ENCODE data around the gene UBR3. TPM values are rescaled to one million over a fixed set of nuclear protein-coding genes. Genes with fewer than 3 reads are reported as not detected.

The UBR3 gene
- total RNA-seq, 1 experiment from 2014 or later = 21.9 TPM

GRCh38 chr2:169834401-169834800 lies 7.1 kb downstream of the UBR3 start:
- H4K20me1 ChIP-seq (ENCODE audit: control insufficient read depth, insufficient read depth, insufficient read length) = no peaks in the 10 kb centered on the region
- Mint-ChIP-seq H3K36me3 (ENCODE audit: insufficient read depth in 1 of 3, low read depth in 3 of 3) (peaks cover 9 to 21% (median 10%) of the 10 kb centered on the region in 3 experiments), H3K9me3 (peaks cover 0 to 4% of the 10 kb centered on the region in 2 experiments; a peak in 2 of 5 replicates), H3K27me3 (ENCODE audit: low read depth) (no peaks in the 10 kb centered on the region; the same call in 1 of the 2 replicates), H3K27ac (no peak overlapping the region), H3K4me3 (no peak overlapping the region), H3K4me1 (peaks cover 0 to 4% of the 10 kb centered on the region in 2 experiments; a peak in 1 of 4 replicates)
- H2AFZ ChIP-seq (ENCODE audit: low read length) = no peak overlapping the region
- no peak overlapping the region for H3K23ac ChIP-seq (ENCODE audit: insufficient read length, low read depth, low read length)
- no peak overlapping the region for H2BK20ac ChIP-seq (ENCODE audit: low read depth, low read length, poor library complexity, severe bottlenecking)
- H3K4me2 ChIP-seq (ENCODE audit: insufficient read depth, insufficient read length, low read length) = no peak overlapping the region
- no peak overlapping the region for H4K91ac ChIP-seq (ENCODE audit: insufficient read length, low read depth, low read length)
- WGBS (ENCODE audit: extremely low coverage, insufficient read length, low lambda C conversion rate) = no CpG with 5 or more reads among the region's 1 CpG
- DNase-seq = no peak
- no peak overlapping the region for H2AK5ac ChIP-seq (ENCODE audit: insufficient read length, low read length)
- H3K79me1 ChIP-seq (ENCODE audit: insufficient read depth, low read depth, low read length, poor library complexity, severe bottlenecking) = peaks cover 8% of the 10 kb centered on the region
- H3K23me2 ChIP-seq (ENCODE audit: insufficient read length, low read depth, low read length, poor library complexity, severe bottlenecking) = no peaks in the 10 kb centered on the region
- peaks cover 6% of the 10 kb centered on the region for H3K79me2 ChIP-seq (ENCODE audit: insufficient read depth, low read length)
- no peak overlapping the region for H3K4ac ChIP-seq (ENCODE audit: low read depth, low read length)
- no peak for TF ChIP-seq CTCF (conservative IDR thresholded peaks at IDR 0.05)
- no peak overlapping the region for H3K14ac ChIP-seq (ENCODE audit: insufficient read depth, low read length)
- no peak overlapping the region for H3T11ph ChIP-seq (ENCODE audit: low read length)
- H3K27ac ChIP-seq (ENCODE audit: insufficient read length, low read depth, low read length) = no peak overlapping the region
- no peak overlapping the region for H2BK15ac ChIP-seq (ENCODE audit: low read depth, low read length)
- H4K5ac ChIP-seq (ENCODE audit: insufficient read length, low read depth, low read length) = no peak overlapping the region
- H2BK120ac ChIP-seq (ENCODE audit: low read depth, low read length, poor library complexity, severe bottlenecking) = no peak overlapping the region
- no peak overlapping the region for H4K8ac ChIP-seq (replicated peaks; ENCODE audit: insufficient read length, low read depth, low read length)
- no peak overlapping the region for H2BK5ac ChIP-seq (ENCODE audit: insufficient read length, low read length)
- H2BK12ac ChIP-seq (ENCODE audit: insufficient read length, low read depth, low read length) = no peak overlapping the region
- no peak overlapping the region for H3K56ac ChIP-seq (ENCODE audit: insufficient read length, low read depth, low read length)
- no peaks in the 10 kb centered on the region for H3K27me3 ChIP-seq (ENCODE audit: insufficient read depth, low read length)
- H3K9me3 ChIP-seq (ENCODE audit: control insufficient read depth, low read depth, low read length) = no peaks in the 10 kb centered on the region
- H3K18ac ChIP-seq (ENCODE audit: insufficient read length, low read depth, low read length) = no peak overlapping the region
- no peaks in the 10 kb centered on the region for H3K4me1 ChIP-seq (ENCODE audit: insufficient read depth, low read length)
- no peak overlapping the region for H3K9ac ChIP-seq (ENCODE audit: extremely low read depth, insufficient read length, low read length)

All from H9 (cell line).